Osteocyte (in vitro differentiated cells): Measurements from ENCODE around the gene PTPA. TPM values are rescaled to one million over a fixed set of nuclear protein-coding genes. Genes with fewer than 3 reads are reported as not detected.
"Not testable (repeated sequence)": the region's sequence is repeated elsewhere in the genome, so short reads cannot be mapped to it uniquely, and the experiment has no call there.

Experiments used
- DNase-seq: peaks from one replicate; pipeline ENCODE4 v3.0.0; 2021; ENCODE audit warnings: mixed read lengths; ENCODE audit not compliant: unreplicated experiment; ENCODE audit errors: extremely low spot score
- H3K27ac Mint-ChIP-seq: one replicate; pipeline ENCODE4 v1.8.0; 2021; ENCODE audit warnings: mild to moderate bottlenecking, mixed read lengths; ENCODE audit not compliant: unreplicated experiment
- H3K27me3 Mint-ChIP-seq: one replicate; pipeline ENCODE4 v1.8.0; 2021; ENCODE audit warnings: mixed read lengths; ENCODE audit not compliant: unreplicated experiment
- H3K36me3 Mint-ChIP-seq: one replicate; pipeline ENCODE4 v1.8.0; 2021; ENCODE audit warnings: mixed read lengths; ENCODE audit not compliant: unreplicated experiment
- H3K4me1 Mint-ChIP-seq: one replicate; pipeline ENCODE4 v1.8.0; 2021; ENCODE audit warnings: mixed read lengths; ENCODE audit not compliant: unreplicated experiment
- H3K4me3 Mint-ChIP-seq: one replicate; pipeline ENCODE4 v1.8.0; 2021; ENCODE audit warnings: mild to moderate bottlenecking, moderate library complexity, mixed read lengths; ENCODE audit not compliant: unreplicated experiment
- H3K9me3 Mint-ChIP-seq: one replicate; pipeline ENCODE4 v1.8.0; 2021; ENCODE audit warnings: mixed read lengths; ENCODE audit not compliant: unreplicated experiment
- CTCF ChIP-seq: fragments of 200-600 bp; sonication (generic); IDR thresholded peaks from 2 replicates; pipeline ENCODE4 v1.5.0; 2021; ENCODE audit warnings: antibody characterized with exemption, mild to moderate bottlenecking, moderate library complexity
- total RNA-seq: library from RNA; stranded (reverse); gene quantifications from 2 replicates; pipeline ENCODE4 v1.2.1, GENCODE V29; 2021

PTPA gene
- total RNA-seq, 1 donor from 2014 or later: 140 TPM

- peaks cover 2% of the 10 kb centered on the region for H3K4me1 Mint-ChIP-seq
- H3K4me3 Mint-ChIP-seq: no peak overlapping the region
- no peaks in the 10 kb centered on the region for H3K36me3 Mint-ChIP-seq
- DNase-seq: no peak
- no peak overlapping the region for H3K27ac Mint-ChIP-seq
- H3K27me3 Mint-ChIP-seq: no peaks in the 10 kb centered on the region
- no peaks in the 10 kb centered on the region for H3K9me3 Mint-ChIP-seq
- TF ChIP-seq CTCF: no peak
Observed at GRCh38 chr9:129187042-129187441, 75.8 kb downstream of the PTPA start.

- DNase-seq, H3K9me3 Mint-ChIP-seq, H3K36me3 Mint-ChIP-seq, H3K4me1 Mint-ChIP-seq, H3K27me3 Mint-ChIP-seq, H3K4me3 Mint-ChIP-seq, H3K27ac Mint-ChIP-seq: not testable (repeated sequence)
Observed at GRCh38 chr9:129189971-129190370, 78.8 kb downstream of the PTPA start.

- no peak overlapping the region for H3K27ac Mint-ChIP-seq
- no peak overlapping the region for H3K4me3 Mint-ChIP-seq
- TF ChIP-seq CTCF: no peak
- H3K27me3 Mint-ChIP-seq: no peaks in the 10 kb centered on the region
- H3K9me3 Mint-ChIP-seq: no peaks in the 10 kb centered on the region
- H3K4me1 Mint-ChIP-seq: no peaks in the 10 kb centered on the region
- DNase-seq: no peak
- H3K36me3 Mint-ChIP-seq: peaks cover 4% of the 10 kb centered on the region
Observed at GRCh38 chr9:129191234-129191633, 80.0 kb downstream of the PTPA start.

GRCh38 chr9:129193655-129194054 lies 82.4 kb downstream of the PTPA start:
- TF ChIP-seq CTCF: no peak
- Mint-ChIP-seq H3K4me3 (no peak overlapping the region), H3K27me3 (no peaks in the 10 kb centered on the region), H3K36me3 (peaks cover 4% of the 10 kb centered on the region), H3K9me3 (no peaks in the 10 kb centered on the region), H3K27ac (no peak overlapping the region), H3K4me1 (peaks cover 12% of the 10 kb centered on the region)
- DNase-seq: no peak

- Mint-ChIP-seq H3K9me3 (no peaks in the 10 kb centered on the region), H3K4me1 (peaks cover 18% of the 10 kb centered on the region), H3K36me3 (peaks cover 4% of the 10 kb centered on the region), H3K27ac (no peak overlapping the region), H3K27me3 (no peaks in the 10 kb centered on the region), H3K4me3 (no peak overlapping the region)
- no peak for TF ChIP-seq CTCF
- DNase-seq: no peak
Observed at GRCh38 chr9:129194221-129194620, 83.0 kb downstream of the PTPA start.

GRCh38 chr9:129195606-129196005 lies 84.4 kb downstream of the PTPA start:
- no peaks in the 10 kb centered on the region for H3K9me3 Mint-ChIP-seq
- peaks cover 4% of the 10 kb centered on the region for H3K36me3 Mint-ChIP-seq
- no peak for TF ChIP-seq CTCF
- H3K4me3 Mint-ChIP-seq: no peak overlapping the region
- DNase-seq: no peak
- peaks cover 18% of the 10 kb centered on the region for H3K4me1 Mint-ChIP-seq
- H3K27me3 Mint-ChIP-seq: no peaks in the 10 kb centered on the region
- no peak overlapping the region for H3K27ac Mint-ChIP-seq

- H3K4me1 Mint-ChIP-seq: peaks cover 18% of the 10 kb centered on the region
- H3K27ac Mint-ChIP-seq: not testable (repeated sequence)
Observed at GRCh38 chr9:129197045-129197444, 85.8 kb downstream of the PTPA start.

More at GRCh38 chr9:129197045-129197444, 85.8 kb downstream of the PTPA start:
- H3K27me3 Mint-ChIP-seq, H3K4me3 Mint-ChIP-seq, DNase-seq, H3K36me3 Mint-ChIP-seq, H3K9me3 Mint-ChIP-seq: not testable (repeated sequence)
